Astrocyte of the spinal cord (primary cell): ENCODE results near the gene LGSN.
"Not testable (repeated sequence)": the region's sequence is repeated elsewhere in the genome, so short reads cannot be mapped to it uniquely, and the experiment has no call there.

Experiments used
- DNase-seq: peaks from one replicate; pipeline ENCODE4 v3.0.0; 2011; ENCODE audit warnings: low read depth, low spot score
- H3K4me3 ChIP-seq: 2 replicates; pipeline ENCODE4 v1.5.1; 2011; ENCODE audit warnings: low read depth, mild to moderate bottlenecking, low read length, moderate library complexity
- in situ Hi-C: cut with HindIII; loops from 2 replicates; pipeline ENCODE4 v1.10.0; 2017; ENCODE audit warnings: low sequenced_read_pairs
- TF ChIP-seq, protein P1 (sequence below): IDR thresholded peaks from 2 replicates; pipeline ENCODE4 v1.5.1; 2012; ENCODE audit warnings: low read depth, mild to moderate bottlenecking, low read length, inconsistent platforms

The LGSN gene

DNA sequence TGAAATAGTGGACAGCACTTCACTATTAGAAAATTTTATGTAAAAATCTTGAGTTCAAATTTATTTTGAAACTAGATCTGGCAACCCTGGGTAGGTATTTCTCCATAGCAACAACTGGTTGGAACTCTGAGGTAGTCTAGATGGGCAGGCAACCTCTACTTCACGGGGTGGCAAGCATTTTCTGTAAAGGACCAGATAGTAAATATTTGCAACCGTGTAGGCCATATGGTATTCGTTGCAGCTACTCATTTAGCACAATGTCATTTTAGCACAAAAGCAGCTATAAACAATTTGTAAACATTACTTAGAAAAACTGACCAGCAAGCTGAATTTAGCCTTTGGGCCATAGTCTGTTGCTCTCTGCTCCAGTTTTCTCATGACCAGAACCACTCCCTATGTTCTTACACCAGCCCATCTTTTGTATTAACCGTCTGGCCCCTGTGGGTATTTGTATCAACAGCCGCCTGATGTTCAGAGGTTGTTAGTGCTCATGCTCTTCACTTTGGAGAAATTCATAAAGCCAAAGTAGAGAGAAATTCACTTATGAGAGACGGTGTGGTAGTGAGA, 29.2 kb downstream of the LGSN start:
- no peak for DNase-seq
- no peak overlapping the region for H3K4me3 ChIP-seq
- in situ Hi-C loops: no loop called here
- TF ChIP-seq, protein P1, sequence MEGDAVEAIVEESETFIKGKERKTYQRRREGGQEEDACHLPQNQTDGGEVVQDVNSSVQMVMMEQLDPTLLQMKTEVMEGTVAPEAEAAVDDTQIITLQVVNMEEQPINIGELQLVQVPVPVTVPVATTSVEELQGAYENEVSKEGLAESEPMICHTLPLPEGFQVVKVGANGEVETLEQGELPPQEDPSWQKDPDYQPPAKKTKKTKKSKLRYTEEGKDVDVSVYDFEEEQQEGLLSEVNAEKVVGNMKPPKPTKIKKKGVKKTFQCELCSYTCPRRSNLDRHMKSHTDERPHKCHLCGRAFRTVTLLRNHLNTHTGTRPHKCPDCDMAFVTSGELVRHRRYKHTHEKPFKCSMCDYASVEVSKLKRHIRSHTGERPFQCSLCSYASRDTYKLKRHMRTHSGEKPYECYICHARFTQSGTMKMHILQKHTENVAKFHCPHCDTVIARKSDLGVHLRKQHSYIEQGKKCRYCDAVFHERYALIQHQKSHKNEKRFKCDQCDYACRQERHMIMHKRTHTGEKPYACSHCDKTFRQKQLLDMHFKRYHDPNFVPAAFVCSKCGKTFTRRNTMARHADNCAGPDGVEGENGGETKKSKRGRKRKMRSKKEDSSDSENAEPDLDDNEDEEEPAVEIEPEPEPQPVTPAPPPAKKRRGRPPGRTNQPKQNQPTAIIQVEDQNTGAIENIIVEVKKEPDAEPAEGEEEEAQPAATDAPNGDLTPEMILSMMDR: no peak

DNA sequence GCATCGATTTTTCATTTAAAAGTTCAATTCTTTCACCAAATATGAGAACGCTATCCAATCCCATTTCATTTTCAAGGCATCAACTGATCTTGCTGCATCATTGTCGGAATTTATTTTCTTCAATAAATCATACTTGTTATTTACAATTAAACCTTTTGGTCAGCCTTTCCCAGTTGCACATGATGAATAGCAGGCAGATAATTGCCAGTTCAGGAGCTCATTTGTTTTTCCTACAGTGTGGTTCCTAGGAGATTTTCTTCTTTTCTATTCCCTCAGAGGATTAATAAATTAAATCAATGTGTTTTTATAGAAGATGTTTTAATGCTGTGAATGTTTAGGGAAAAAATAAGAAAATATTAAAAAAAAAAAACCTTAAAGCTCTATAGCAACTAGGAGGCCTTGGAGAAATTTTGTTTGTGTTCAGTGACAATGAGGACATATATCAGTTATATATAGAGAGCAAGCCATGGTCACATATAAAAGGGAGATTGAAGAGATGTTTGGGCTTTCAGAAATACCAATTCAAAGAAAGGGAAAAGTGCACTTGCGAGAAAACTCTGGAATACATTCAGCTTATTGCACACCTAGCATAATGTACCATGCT, 30.4 kb downstream of the LGSN start:
- no peak overlapping the region for H3K4me3 ChIP-seq
- no peak for DNase-seq
- in situ Hi-C loops: no loop called here
- TF ChIP-seq, protein P1: no peak

DNA sequence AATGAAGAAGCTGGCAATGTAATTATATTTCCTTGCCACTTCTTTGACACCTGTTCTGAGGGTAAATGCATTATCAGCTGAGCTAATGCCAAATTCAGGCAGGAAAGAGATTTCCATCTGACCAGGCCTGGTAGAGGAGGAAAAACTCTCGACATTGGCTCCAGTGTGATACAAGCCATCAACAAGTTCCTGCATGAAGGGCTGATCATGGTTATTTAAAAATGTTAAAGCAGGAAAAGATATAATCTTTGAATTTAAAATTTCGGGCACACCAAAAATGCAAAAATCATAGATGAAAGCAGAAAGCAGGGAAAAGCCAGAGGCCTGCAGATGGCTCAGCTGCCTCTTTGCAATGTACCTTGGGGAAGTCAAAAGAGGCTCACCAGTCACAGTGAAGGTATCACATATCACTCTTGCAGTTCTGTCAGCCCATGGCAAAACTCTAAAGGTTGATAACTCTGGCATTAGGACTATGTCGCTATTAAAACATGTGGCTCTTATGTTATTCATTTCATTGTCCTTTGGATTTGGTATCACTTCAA, 39.1 kb downstream of the LGSN start:
- no peak overlapping the region for H3K4me3 ChIP-seq
- in situ Hi-C loops: no loop called here
- TF ChIP-seq, protein P1: no peak
- no peak for DNase-seq

DNA sequence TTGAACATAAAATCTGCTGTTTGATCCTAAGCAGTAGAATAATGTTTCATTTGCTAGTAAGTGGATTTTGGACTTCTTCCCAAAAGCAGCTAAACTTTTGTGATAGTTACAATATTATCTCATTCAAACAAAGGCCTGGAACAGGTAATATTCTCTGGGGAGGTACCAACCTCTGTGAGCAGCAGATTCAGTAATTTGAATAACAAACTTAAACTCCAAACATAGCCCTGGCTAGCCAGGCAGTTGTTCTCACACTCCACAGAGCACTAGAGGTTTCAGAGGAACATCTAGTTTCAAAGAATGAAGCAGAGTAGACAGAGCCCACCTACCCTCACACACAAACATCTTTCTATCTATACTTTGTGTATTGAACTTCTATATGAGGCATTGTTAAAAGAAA, 40.9 kb downstream of the LGSN start:
- in situ Hi-C loops: no loop called here
- H3K4me3 ChIP-seq: no peak overlapping the region
- TF ChIP-seq, protein P1: no peak
- DNase-seq: no peak

DNA sequence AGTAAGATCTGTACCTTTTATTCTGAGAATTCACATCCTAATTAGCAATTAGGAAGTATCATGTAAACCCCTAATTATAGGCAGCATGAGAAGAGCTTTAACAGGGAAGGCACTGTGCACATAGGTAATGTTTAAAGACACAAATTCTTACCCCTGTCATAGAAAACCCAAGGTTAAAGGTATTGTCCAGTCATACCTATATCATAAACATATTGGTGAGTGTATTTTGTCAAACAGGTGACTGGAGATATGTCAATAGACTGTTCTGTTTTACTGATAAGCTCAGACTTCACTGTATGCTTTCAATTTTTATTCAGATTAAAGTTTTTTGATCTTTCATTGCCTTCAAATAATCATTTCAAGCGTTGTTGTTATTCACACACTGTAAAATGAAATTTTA, 43.8 kb downstream of the LGSN start:
- no peak overlapping the region for H3K4me3 ChIP-seq
- in situ Hi-C loops: no loop called here
- TF ChIP-seq, protein P1: no peak
- no peak for DNase-seq

DNA sequence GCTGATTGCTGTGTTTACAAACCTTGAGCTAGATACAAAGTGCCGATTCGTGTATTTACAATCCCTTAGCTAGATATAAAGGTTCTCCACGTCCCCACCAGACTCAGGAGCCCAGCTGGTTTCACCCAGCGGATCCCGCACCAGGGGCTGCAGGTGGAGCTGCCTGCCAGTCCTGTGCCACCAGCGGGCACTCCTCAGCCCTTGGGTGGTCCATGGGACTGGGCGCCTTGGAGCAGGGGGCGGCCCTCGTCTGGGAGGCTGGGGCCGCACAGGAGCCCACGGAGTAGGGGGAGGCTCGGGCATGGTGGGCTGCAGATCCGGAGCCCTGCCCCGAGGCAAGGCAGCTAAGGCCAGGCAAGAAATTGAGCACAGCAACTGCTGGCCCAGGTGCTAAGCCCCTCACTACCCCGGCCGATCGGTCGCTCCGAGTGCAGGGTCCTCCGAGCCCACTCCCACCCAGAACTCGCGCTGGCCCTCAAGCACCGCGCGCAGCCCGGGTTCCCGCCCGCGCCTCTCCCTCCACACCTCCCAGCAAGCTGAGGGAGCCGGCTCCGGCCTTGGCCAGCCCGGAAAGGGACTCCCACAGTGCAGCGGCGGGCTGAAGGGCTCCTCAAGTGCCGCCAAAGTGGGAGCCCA, 44.9 kb downstream of the LGSN start:
- in situ Hi-C loops, H3K4me3 ChIP-seq, DNase-seq: not testable (repeated sequence)

DNA sequence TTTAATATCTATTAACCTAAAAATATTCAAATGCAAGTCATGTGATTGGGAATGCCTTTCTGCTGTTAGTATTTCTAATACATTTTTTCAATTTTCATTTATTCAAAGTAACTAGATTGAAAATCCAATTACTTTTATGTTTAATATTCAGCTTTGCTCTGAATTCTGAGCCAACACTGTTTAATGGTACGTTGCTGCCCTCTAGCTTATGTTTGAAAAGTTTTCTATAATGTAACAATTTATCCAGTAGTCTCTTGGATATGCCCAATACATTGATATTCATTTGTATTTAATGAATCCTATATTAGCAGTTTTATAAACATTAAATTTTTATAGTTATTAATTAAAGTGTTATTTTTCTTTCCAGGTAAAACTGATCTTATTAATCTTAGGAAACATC, 47.4 kb downstream of the LGSN start:
- no peak overlapping the region for H3K4me3 ChIP-seq
- in situ Hi-C loops: no loop called here
- TF ChIP-seq, protein P1: no peak
- peak; percentile 5 for DNase-seq
